ENCODE data around the gene ZIC1.

DNA sequence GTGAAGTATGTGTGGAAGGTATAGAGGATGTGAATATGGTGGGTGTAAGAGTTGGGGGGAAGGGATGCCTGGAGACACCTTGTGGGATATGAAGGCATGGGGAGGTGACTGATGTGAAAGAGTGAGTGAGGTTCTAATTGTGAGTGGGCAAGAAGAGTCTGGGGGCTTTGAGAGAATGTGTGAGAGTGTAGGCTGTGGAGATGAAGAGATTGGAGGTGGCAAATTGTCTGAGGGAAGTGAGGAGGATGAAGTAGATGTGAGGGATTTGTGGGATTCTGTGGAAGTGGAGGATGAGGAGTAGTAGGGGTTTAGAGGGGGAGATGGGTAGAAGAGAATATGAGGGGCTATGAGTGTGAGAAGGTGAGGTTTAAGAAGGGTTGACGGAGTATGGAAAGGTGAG is 44.4 kb upstream of the ZIC1 start:
- TF ChIP-seq FOXA1 (IDR thresholded peaks at IDR 0.05) = no peak
- TF ChIP-seq FOXA1 (CRISPR knock-in tag; IDR thresholded peaks at IDR 0.05) = no peak
- no peak for TF ChIP-seq ZNF768 (CRISPR knock-in tag; IDR thresholded peaks at IDR 0.05)
- TF ChIP-seq, protein P1, sequence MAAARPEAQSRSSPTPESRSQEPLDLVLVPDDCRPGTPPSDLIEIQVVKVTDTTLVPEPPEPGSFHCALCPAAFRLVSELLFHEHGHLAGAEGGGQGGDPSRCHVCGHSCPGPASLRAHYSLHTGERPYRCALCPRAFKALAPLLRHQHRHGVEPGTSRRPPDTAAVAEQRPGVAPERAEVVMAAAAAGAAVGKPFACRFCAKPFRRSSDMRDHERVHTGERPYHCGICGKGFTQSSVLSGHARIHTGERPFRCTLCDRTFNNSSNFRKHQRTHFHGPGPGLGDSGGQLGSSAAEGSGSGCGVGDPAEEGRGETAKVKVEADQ (CRISPR knock-in tag; IDR thresholded peaks at IDR 0.05; ENCODE audit: borderline replicate concordance) = no peak
- TF ChIP-seq MIER2 (CRISPR knock-in tag; IDR thresholded peaks at IDR 0.05) = no peak
- no peak for TF ChIP-seq BCL6 (CRISPR knock-in tag; IDR thresholded peaks at IDR 0.05)
- no peak for TF ChIP-seq EP300 (IDR thresholded peaks at IDR 0.05; ENCODE audit: low read depth in 2 of 2, low read length in 2 of 2)
- TF ChIP-seq EP300 (CRISPR knock-in tag; IDR thresholded peaks at IDR 0.05; ENCODE audit: borderline replicate concordance) = no peak
- no peak for TF ChIP-seq ZSCAN22 (CRISPR knock-in tag; IDR thresholded peaks at IDR 0.05)
- TF ChIP-seq ELF4 (CRISPR knock-in tag; IDR thresholded peaks at IDR 0.05; ENCODE audit: borderline replicate concordance) = no peak
